ENCODE data around the gene LEAP2.

GRCh38 chr5:132831095-132831860 is 42.2 kb upstream of the LEAP2 start:
- TF ChIP-seq CTCF (conservative IDR thresholded peaks at IDR 0.05): no peak
- TF ChIP-seq EZH2 (IDR thresholded peaks at IDR 0.05; ENCODE audit: low read depth): no peak
